NK-92 (cell line): ENCODE measurements around the gene GNG7.
"Not testable (repeated sequence)": the region's sequence is repeated elsewhere in the genome, so short reads cannot be mapped to it uniquely, and the experiment has no call there.

ENCODE experiments used
- DNase-seq: peaks from one replicate; lab custom pipeline; 2025; ENCODE audit not compliant: unreplicated experiment; lab: John Stamatoyannopoulos, UW

The GNG7 gene

DNA sequence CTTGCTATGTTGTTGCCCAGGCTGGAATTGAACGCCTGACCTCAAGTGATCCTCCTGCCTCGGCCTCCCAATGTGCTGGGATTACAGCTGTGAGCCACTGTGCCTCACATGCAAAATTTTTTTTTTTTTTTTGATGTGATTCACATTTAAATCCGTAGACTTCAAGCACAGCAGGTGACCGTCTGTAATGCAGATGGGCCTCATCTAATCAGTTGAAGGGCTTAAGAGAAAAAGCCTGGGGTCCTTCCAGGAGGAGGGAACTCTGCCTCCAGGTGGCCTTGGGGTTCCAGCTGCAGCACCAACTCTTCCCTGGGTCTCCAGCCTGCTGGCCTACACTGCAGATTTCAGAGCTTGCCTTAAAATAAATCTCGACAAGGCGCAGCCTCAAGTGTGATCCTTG is 183.0 kb downstream of the GNG7 start:
- no peak for DNase-seq

DNA sequence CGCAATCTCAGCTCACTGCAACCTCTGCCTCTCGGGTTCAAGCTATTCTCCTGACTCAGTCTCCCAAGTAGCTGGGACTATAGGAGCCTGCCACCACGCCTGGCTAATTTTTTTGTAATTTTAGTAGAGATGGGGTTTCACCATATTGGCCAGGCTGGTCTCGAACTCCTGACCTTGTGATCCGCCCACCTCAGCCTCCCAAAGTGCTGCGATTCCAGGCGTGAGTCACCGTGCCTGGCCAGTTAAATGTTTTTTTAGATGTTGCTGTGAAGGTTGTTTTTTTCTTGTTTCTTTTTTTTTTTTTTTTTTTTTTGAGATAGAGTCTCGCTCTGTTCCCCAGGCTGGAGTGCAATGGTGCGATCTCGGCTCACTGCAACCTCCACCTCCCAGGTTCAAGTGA is 183.6 kb downstream of the GNG7 start:
- DNase-seq: not testable (repeated sequence)

DNA sequence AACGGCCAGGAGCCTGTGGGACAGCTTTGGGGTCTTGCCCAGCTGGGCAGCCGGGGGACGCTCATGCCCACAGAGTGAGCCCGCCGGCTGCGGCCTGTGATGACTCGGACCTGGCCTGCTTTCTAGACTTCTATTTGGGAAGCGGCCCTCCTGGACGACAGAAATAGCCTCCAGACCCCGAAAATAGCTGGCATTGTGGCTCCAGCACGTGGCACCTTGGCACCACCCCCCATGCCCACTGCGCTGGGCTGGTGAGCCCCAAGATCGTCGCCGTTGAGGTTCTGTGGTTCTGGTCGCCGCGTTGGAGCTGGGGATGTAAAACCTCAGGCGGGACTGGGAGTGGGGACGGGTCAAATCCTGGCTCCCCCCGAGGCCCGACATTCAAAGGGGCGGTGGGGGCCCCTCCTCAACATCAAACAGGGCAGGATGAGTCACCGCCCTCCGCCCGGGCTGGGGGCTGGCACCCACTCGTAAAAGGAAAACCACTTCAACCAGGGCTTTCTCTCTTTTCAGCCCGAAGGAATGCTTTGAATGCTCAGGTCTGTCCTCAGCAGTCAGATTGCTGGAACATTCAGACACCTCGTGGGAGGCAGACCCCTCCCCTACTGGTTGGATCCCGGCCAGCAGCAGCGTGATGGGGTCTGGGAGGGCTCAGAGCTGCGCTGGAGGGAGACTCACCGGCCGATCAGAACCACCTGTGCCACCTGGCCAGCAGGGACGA is 184.5 kb downstream of the GNG7 start:
- DNase-seq: no peak

DNA sequence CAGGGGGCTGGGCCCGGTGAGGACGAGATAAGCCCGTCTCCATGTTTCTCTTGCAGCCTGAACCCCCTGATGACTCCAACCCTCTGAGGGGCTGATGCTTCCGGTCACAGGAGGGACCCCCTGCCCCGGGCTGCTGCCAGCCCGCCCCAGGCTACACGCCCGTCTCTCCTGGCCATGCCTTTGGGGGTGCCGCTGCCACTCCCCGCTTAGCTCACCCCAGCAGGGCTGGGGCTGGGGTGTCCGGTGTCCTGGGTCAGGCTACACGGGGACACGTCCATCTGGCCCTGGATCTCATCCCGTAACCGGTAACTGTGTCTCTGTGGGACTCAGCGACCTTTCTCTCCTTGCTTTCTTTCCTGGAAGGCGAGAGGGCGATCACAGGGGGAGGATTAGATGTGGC is 185.8 kb downstream of the GNG7 start:
- no peak for DNase-seq

DNA sequence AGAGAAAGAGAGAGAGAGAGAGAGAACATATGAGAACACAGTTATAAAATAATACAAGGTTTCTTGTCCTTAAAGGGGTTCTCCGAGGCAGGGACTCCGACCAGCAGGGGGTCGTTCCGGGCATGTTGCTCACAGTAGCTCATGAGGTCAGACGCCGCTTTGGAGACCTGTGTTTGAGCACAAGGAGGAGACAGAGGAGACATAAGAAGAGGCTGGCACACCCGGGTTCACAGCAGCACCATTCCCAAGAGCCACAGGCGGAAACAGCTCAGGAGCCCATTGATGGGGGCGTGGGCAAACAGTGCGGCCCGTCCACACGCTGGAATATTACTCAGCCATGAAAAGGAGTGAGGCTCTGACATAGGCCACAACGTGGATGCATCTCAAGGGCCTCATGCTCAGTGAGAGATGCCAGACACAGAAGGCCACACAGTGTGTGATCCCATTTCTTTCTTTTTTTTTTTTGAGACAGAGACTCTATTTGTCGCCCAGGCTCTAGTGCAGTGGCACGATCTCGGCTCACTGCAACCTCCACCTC is 187.4 kb downstream of the GNG7 start:
- DNase-seq: no peak

DNA sequence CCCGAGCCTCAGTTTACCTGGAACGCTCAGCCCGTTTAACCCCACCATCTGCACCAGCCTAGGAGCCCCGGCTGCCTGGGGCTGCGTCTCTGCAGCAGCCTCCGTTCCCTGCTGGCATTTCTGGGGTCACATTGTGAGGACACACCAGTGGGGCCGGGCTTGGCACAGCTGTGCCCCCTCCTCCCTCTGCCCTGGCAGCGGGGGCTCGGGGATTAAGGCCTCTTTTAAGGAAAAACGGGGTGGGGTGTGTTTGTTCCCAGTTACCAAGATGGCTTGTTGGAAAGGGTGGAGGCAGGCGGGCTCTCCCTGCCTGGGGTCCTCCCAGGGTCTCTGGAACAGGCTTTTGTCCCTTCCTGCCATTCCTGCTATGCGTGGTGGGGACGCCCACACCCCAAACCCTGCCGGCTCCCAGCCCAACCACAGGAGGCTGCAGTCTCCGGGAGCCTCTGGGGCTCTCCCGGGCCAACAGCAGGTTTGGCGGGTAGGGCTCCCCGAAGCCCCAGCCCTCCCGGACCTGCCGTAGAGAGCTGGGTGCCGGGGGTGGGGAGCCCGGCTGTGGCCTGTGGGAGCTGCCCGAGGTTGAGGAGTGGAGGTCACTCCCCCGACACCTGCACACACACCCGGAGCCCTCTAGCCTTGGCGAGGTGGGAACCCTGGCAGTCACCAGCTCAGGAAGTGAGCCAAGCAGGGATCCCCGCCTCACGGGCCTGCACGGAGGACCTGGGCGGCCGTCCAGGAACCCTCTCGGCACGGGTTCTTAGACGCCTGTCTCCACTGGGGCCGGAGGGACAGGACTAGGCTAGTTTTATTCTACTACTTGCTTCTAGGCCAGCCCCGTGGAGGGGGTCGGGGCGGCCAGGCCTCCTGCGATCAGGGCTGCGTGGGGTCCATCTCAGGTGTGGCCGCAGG is 189.7 kb downstream of the GNG7 start:
- no peak for DNase-seq

DNA sequence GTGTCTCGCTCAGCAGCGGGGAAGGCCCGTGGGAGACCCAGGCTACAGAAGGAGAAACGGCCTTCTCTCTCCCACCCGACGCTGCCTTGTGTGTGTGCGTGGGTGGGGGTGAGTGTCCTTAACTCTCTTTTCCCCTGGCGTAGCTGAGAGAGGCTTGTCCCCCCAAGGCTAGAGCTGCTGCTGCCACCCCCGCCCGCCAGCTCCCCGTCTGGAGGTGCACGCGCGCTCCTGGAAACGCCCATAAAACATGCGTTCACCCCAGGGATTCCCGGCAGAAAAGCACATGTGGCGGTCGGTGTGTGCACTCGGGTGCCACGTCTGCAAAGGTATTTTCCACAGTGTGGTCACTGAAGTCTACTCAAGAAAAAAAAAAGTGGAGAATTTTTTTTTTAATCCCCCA is 190.5 kb downstream of the GNG7 start:
- DNase-seq: no peak

DNA sequence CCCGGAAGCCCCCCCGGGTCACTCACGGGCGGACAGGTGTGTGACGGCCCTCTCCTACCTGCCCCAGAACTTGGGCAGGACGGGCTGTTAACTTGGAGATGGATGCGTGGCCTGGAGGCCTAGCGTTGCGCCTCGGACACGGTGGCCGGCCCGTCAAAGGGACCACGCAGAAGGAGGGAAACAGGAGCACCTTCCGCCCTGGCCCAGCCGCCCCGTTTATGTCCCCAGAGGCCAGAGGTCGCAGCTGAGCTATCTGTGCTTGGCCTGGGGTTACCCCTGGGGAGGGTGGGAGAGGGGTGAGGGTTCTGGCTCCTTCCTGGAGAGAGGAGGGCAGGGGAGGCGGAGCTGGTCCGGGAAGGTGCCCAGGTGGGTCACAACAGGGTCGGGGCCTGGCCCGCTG is 190.9 kb downstream of the GNG7 start:
- DNase-seq: no peak

DNA sequence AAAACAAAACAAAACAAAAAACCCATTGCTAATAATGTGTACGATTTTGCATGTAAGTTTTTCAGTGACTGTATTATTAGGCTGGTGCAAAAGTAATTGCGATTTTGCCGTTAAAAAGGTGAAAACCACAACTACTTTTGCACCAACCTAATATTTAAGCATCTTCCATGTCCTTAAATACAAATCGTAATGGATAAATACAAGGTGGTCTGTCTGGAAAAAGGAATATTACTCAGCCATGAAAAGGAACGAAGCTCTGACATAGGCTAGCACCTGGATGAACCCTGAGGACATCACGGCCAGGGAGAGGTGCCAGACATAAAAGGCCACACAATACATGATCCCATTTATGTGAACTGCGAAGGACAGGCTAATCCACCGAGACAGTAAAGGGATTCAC is 193.4 kb downstream of the GNG7 start:
- no peak for DNase-seq

DNA sequence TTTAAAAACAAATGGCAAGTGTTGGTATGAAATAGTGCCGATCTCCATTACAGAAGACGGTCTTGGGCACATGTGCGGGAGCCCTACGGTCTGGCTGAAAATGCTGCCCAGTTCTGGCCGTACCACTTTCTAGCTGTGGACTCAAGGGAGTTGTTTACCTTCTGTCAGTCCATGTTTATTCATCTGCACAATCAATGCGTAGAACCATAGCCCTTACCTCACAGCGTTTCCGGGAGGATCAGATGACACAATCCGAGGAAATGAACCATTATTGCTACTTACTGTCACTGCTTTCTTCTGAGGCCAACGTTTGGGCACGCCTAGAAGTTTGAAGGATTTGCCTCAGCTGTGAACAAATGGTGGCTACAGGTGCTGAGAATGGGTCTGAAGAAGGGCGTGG is 195.4 kb downstream of the GNG7 start:
- DNase-seq: no peak

DNA sequence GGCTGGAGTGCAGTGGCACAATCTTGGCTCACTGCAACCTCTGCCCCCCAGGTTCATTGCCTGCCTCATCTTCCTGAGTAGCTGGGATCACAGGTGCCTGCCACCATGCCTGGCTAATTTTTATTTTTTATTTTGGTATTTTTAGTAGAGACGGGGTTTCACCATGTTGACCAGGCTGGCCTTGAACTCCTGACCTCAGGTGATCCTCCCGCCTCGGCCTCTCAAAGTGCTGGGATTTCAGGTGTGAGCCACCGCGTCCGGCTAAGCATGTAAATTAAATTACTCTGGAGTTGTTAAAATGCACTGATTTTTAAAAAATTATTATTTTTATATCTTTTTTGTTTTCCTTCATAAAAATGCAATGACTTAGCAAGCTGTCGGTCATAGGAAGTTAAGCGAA is 195.8 kb downstream of the GNG7 start:
- not testable (repeated sequence) for DNase-seq

DNA sequence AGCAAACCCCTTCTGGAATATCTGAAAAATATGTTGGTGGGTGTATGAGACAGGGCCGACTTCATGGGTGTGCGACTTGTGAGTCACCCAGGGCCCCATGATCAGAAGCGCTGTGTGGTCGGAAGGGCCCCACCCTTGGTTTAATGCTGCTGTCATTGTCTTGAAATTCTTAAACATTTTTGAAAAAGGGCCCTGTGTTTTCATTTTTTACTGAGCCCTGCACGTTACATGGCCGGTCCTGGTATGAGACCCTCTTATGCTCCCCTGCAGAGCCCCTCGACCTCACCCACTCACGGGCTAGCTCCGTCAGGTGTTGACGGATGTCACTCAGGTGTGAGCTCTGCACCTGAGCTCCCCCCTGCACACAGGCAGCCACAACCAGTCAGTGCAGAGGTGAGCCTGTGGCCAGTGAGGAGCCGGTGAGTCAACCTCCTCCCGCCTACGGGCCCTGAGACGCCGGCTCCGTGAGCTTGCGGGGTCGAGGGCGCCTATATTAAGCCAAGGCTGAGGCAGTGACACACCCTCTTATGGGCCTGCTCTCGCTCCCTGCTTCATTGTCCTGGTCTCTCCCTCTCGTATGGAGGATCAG is 198.9 kb downstream of the GNG7 start:
- DNase-seq: no peak

DNA sequence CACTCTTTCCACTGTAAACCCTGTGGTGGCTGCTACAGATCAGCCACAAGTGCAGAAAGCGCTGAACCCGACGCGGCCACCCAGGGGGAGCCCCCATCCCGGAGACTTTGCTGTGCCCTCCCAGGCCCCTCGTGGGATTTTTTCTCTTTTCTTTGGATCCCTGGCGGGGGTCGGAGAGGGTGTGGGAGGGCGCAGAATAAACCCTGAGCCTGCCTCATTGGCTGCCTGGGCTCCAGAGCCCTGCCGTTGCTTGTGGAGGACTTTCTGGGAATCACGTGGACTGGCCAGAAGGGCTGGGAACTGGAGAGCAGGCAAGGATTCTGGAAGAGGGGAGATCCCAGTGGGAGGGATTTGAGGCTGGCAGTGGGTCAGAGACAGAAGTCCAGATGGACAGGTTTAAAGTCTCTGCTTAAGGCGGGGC is 201.6 kb downstream of the GNG7 start:
- no peak for DNase-seq

DNA sequence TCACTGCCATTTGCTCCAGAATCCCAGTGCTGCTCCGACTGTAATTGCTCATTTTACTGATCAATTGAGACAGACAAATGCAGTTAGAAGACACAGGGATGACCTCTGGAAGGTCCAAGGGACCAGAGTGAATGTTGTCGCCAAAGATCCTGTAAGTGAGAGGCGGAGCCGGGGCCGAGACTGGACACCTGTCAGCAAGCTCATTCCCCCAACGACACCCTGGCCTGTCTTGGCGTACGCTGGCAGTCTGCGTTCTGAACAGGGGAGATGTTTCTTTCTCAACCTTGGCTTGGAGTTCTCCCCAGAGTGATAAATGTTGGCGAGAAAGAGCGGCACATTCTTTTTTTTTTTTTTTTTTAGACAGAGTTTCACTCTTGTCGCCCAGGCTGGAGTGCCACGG is 202.3 kb downstream of the GNG7 start:
- DNase-seq: no peak

DNA sequence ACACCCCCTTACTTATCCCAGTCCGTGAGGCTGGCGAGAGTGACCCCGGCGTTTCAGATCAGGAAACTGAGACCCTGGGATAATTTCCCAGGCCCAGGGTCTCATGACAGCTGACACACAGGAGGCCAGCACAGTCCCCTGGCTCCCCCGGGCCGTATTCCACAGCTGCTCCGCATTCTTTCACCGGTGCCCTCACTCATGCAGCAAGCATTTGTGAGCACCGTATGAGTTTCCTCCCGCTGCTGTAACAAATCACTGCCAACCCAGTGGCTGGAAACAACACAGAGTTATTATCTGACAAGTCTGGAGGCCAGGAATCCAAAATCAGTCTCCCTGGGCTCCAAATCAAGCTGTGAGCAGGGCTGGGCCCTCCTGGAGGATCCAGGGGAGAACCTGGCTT is 205.3 kb downstream of the GNG7 start:
- no peak for DNase-seq

DNA sequence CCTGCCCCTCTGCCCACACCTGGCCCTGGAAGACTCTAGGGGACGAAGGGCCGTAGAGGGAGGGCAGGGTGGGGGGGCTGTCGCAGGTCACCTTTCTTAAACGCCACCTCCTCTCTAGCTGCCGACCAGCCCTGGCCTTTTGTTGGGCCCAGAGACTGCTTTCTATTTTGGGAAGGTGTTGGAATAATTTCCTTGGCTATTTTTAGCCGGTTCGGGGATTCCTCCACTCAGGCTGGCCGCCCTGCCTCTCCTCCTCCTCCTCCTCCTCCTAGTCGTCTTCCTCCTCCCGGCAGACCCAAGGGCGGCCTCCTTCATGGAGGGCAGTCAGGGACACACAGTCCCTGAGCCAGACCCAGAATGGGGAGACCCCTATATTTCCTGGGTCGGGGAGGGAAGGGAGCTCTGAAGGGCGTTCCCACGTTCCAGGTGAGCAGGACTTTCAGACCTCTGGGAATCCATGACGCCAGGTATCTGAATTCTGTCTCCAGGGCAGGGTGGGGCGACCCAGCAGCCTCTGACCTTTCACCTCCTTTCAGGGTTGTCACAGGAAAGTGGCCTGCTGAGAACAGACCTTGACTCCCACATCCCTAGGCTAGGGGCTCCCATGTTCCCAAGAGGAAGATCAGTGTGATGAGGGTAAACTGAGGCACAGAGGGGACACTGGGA is 206.7 kb downstream of the GNG7 start:
- no peak for DNase-seq

DNA sequence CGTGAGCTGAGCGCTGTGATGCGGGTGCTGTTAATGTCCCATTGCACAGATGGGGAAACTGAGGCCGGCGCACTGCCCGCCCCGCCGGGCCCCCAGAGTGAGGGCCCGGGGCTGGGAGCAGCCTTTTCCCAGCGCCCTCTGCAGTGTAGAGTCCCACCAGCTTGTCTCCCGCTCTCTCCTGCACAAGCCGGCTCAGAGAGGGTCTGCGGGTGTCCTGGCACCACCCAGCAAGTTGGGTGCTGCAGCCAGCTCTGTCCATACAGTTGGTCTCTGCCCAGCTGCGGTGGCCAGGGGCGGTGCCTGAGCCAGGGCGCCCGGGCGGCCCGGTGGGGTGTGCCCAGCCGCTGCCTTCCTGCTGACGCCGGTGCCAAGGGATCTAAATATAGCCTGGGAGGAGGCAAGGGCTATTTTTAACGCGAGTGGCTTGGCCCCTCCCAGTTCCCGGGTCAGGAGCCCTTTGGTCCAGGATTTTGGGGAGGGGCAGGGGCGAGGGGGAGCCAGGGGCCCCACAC is 207.3 kb downstream of the GNG7 start:
- DNase-seq: no peak

DNA sequence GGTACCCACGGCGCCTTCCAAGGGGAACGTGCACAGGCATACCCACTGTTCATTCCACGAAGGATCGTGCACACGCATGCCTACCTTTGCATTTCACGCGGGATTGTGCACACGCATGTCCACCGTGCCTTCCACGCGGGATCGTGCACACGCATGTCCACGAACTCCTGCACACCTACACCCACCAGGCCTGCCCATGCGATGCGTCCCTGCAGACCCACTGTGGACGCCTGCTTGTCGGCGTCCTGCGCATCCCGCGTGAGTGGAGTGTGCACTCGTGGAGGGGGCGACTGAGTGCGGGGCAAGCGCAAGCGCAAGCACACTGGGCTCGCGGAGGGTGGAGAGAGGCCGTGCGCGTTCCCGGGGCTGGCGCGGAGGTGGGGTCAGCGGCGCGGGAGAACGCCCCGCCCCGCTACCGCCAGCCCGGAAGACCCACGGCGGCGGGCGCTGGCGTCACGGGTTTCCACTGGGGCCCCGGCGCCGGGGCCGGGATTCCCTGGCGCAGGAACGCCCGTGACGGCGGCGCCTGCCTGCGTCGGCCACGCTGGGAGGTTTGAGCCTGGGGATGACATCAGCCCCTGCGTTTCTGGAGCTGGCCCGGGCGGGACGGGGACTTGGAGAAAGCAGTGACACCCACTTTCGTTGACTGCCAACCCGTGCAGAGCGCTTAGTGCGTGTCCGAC is 207.9 kb downstream of the GNG7 start:
- no peak for DNase-seq

DNA sequence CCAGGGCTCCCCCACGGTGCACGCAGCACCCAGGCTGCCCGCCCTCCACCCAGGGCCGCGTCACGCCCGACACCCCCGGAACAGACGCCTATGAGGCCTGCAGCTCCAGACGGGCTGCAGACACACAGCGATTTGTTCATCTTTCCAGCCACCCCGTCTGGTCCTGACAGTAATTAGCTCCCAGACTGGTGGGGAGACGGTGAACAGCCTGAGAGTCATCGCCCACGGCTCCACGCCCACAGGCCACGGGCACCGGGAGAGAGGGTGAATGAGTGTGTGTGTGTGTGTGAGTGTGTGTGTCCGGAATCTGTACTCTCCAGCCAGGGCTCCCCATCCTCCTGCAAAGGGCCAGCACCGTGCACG is 208.4 kb downstream of the GNG7 start:
- DNase-seq: no peak

DNA sequence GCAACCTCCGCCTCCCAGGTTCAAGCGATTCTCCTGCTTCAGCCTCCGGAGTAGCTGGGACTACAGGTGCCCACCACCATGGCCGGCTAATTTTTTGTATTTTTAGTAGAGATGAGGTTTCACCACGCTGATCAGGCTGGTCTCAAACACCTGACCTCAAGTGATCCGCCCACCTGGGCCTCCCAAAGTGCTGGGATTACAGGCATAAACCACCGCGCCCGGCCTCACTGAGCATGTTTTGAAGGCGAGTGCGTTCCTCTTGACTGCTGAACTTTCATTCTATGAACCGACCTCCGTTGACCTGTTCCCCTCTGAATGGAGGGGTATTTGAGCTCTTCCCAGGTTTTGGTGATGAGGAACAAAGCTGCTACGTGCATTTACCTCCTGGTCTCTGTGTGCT is 209.0 kb downstream of the GNG7 start:
- DNase-seq: not testable (repeated sequence)

DNA sequence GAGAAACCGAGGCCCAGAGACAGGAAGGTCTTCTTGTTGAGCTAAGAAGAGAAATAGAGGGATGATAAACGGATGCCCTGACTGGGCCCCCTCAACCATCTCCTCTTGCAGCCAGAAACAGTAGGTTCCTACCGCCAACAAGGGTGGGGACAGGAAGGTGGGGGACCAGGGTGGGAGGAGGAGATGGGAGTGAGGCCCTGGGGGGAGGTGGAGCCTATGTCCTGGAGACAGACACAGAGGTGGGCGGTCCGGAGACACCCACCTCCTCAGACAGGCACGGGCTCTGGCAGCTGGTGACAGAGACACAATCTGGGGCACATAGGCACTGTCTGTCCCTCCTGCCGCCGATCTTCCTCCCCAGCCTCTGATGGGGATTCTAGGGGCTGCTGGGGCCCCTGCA is 209.6 kb downstream of the GNG7 start:
- DNase-seq: no peak
